ENCODE data around the gene SERPINB3. TPM values are rescaled to one million over a fixed set of nuclear protein-coding genes. Genes with fewer than 3 reads are reported as not detected.

Gene SERPINB3
- total and polyA plus RNA-seq, 2 donors = 2.6 to 47.5 TPM

DNA sequence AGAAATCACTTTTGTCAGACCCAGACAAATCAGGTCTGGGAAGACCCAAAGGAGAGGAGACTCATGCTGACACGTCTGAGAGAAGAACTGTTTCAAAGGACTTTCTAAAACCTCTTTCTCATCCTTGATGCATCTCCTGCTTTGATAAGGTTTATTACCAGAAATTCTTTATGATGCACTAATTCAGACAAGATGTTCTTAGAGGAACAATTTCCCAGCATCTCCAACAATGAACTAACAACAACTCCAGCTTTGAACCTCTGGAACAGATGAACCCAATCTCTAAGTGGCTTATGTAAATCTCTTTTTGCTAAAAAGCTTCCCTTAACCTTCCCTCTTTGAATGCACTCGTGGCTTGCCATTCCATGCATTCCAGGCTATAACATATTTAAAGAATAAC lies 25.2 kb upstream of the SERPINB3 start:
- Histone ChIP-seq H3K4me1 (ENCODE audit: control insufficient read depth in 2 of 2, insufficient read depth in 2 of 2, low read length in 2 of 2) (no peaks in the 10 kb centered on the region), H3K27me3 (ENCODE audit: control insufficient read depth in 2 of 2, insufficient read depth in 1 of 2, low read length in 1 of 2) (no peaks in the 10 kb centered on the region), H3K4me3 (ENCODE audit: low read length in 2 of 2) (no peak overlapping the region), H3K27ac (ENCODE audit: low read depth in 1 of 2, low read length in 1 of 2) (no peak overlapping the region), H3K9me3 (ENCODE audit: control insufficient read depth in 2 of 2, insufficient read depth in 1 of 2, low read length in 1 of 2) (peaks cover 0 to 6% of the 10 kb centered on the region in 2 donors), H3K36me3 (ENCODE audit: control insufficient read depth in 2 of 2, insufficient read depth in 2 of 2, low read length in 1 of 2) (no peaks in the 10 kb centered on the region)
- WGBS = 61% methylated on average over 2 of the region's 2 CpGs
- no peak for DNase-seq (ENCODE audit: low read depth in 6 of 9, low spot score in 9 of 9)

DNA sequence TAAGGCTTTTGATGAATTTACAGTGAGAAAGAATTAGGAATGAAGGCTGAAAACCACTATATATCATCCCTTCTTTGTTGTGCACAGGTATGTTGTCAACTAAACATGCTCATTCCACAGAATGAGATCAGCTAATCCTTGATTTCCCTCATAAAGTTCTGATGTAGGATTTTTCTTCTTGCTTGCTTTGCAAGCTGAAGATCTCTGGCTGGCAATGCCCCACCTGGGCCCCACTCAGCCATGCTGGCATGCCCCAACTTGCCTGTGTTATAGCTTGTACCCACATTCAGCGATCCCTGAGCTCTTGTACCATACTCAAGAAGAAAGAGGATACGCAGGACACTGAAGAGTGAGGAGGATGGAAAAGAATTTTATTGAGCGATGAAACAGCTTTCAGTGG lies 23.0 kb upstream of the SERPINB3 start:
- H3K4me1 ChIP-seq (ENCODE audit: control insufficient read depth in 2 of 2, insufficient read depth in 2 of 2, low read length in 2 of 2) = no peaks in the 10 kb centered on the region
- no peak for DNase-seq (ENCODE audit: low read depth in 6 of 9, low spot score in 9 of 9)
- no peaks in the 10 kb centered on the region for H3K36me3 ChIP-seq (ENCODE audit: control insufficient read depth in 2 of 2, insufficient read depth in 2 of 2, low read length in 1 of 2)
- H3K9me3 ChIP-seq (ENCODE audit: control insufficient read depth in 2 of 2, insufficient read depth in 1 of 2, low read length in 1 of 2) = peaks cover 0 to 6% of the 10 kb centered on the region in 2 donors
- H3K27ac ChIP-seq (ENCODE audit: low read depth in 1 of 2, low read length in 1 of 2) = no peak overlapping the region
- no peaks in the 10 kb centered on the region for H3K27me3 ChIP-seq (ENCODE audit: control insufficient read depth in 2 of 2, insufficient read depth in 1 of 2, low read length in 1 of 2)
- WGBS = 98% methylated on average over 3 of the region's 3 CpGs
- no peak overlapping the region for H3K4me3 ChIP-seq (ENCODE audit: low read length in 2 of 2)

- Histone ChIP-seq H3K27ac (ENCODE audit: low read depth in 1 of 2, low read length in 1 of 2) (no peak overlapping the region), H3K4me3 (ENCODE audit: low read length in 2 of 2) (no peak overlapping the region), H3K4me1 (ENCODE audit: control insufficient read depth in 2 of 2, insufficient read depth in 2 of 2, low read length in 2 of 2) (no peaks in the 10 kb centered on the region), H3K9me3 (ENCODE audit: control insufficient read depth in 2 of 2, insufficient read depth in 1 of 2, low read length in 1 of 2) (peaks cover 0 to 6% of the 10 kb centered on the region in 2 donors), H3K27me3 (ENCODE audit: control insufficient read depth in 2 of 2, insufficient read depth in 1 of 2, low read length in 1 of 2) (no peaks in the 10 kb centered on the region), H3K36me3 (ENCODE audit: control insufficient read depth in 2 of 2, insufficient read depth in 2 of 2, low read length in 1 of 2) (no peaks in the 10 kb centered on the region)
- DNase-seq (ENCODE audit: low read depth in 6 of 9, low spot score in 9 of 9) = no peak
- 85% methylated on average over 5 of the region's 5 CpGs for whole genome bisulfite sequencing
Observed at GRCh38 chr18:63683890-63684289, 22.2 kb upstream of the SERPINB3 start.

- H3K4me3 ChIP-seq (ENCODE audit: low read length in 2 of 2) = no peak overlapping the region
- no peaks in the 10 kb centered on the region for H3K36me3 ChIP-seq (ENCODE audit: control insufficient read depth in 2 of 2, insufficient read depth in 2 of 2, low read length in 1 of 2)
- no peaks in the 10 kb centered on the region for H3K4me1 ChIP-seq (ENCODE audit: control insufficient read depth in 2 of 2, insufficient read depth in 2 of 2, low read length in 2 of 2)
- DNase-seq (ENCODE audit: low read depth in 6 of 9, low spot score in 9 of 9) = no peak
- no peak overlapping the region for H3K27ac ChIP-seq (ENCODE audit: low read depth in 1 of 2, low read length in 1 of 2)
- WGBS = 54% methylated on average over 2 of the region's 2 CpGs
- peaks cover 0 to 6% of the 10 kb centered on the region in 2 donors for H3K9me3 ChIP-seq (ENCODE audit: control insufficient read depth in 2 of 2, insufficient read depth in 1 of 2, low read length in 1 of 2)
- H3K27me3 ChIP-seq (ENCODE audit: control insufficient read depth in 2 of 2, insufficient read depth in 1 of 2, low read length in 1 of 2) = no peaks in the 10 kb centered on the region
Observed at GRCh38 chr18:63683152-63683551, 21.5 kb upstream of the SERPINB3 start.

GRCh38 chr18:63681449-63682340 lies 20.0 kb upstream of the SERPINB3 start:
- WGBS = 95% methylated on average over 2 of the region's 2 CpGs
- Histone ChIP-seq H3K27me3 (ENCODE audit: control insufficient read depth in 2 of 2, insufficient read depth in 1 of 2, low read length in 1 of 2) (no peaks in the 10 kb centered on the region), H3K36me3 (ENCODE audit: control insufficient read depth in 2 of 2, insufficient read depth in 2 of 2, low read length in 1 of 2) (no peaks in the 10 kb centered on the region), H3K4me3 (ENCODE audit: low read length in 2 of 2) (no peak overlapping the region), H3K27ac (ENCODE audit: low read depth in 1 of 2, low read length in 1 of 2) (peak overlapping the region in 1 of 2 donors; percentile 4), H3K9me3 (ENCODE audit: control insufficient read depth in 2 of 2, insufficient read depth in 1 of 2, low read length in 1 of 2) (no peaks in the 10 kb centered on the region), H3K4me1 (ENCODE audit: control insufficient read depth in 2 of 2, insufficient read depth in 2 of 2, low read length in 2 of 2) (no peaks in the 10 kb centered on the region)
- peak in 1 of 9 donors; percentile 4 for DNase-seq (ENCODE audit: low read depth in 6 of 9, low spot score in 9 of 9)

GRCh38 chr18:63679820-63680606 lies 18.3 kb upstream of the SERPINB3 start:
- no peaks in the 10 kb centered on the region for H3K4me1 ChIP-seq (ENCODE audit: control insufficient read depth in 2 of 2, insufficient read depth in 2 of 2, low read length in 2 of 2)

GRCh38 chr18:63677500-63678225 lies 16.0 kb upstream of the SERPINB3 start:
- Histone ChIP-seq H3K4me3 (ENCODE audit: low read length in 2 of 2) (no peak overlapping the region), H3K4me1 (ENCODE audit: control insufficient read depth in 2 of 2, insufficient read depth in 2 of 2, low read length in 2 of 2) (no peaks in the 10 kb centered on the region), H3K9me3 (ENCODE audit: control insufficient read depth in 2 of 2, insufficient read depth in 1 of 2, low read length in 1 of 2) (no peaks in the 10 kb centered on the region), H3K27me3 (ENCODE audit: control insufficient read depth in 2 of 2, insufficient read depth in 1 of 2, low read length in 1 of 2) (no peaks in the 10 kb centered on the region), H3K27ac (ENCODE audit: low read depth in 1 of 2, low read length in 1 of 2) (no peak overlapping the region), H3K36me3 (ENCODE audit: control insufficient read depth in 2 of 2, insufficient read depth in 2 of 2, low read length in 1 of 2) (no peaks in the 10 kb centered on the region)
- 73% methylated on average over 5 of the region's 5 CpGs for WGBS
- DNase-seq (ENCODE audit: low read depth in 6 of 9, low spot score in 9 of 9) = no peak

More at GRCh38 chr18:63679820-63680606, 18.3 kb upstream of the SERPINB3 start:
- H3K27me3 ChIP-seq (ENCODE audit: control insufficient read depth in 2 of 2, insufficient read depth in 1 of 2, low read length in 1 of 2) = no peaks in the 10 kb centered on the region
- WGBS = 85% methylated on average over 5 of the region's 5 CpGs
- no peaks in the 10 kb centered on the region for H3K36me3 ChIP-seq (ENCODE audit: control insufficient read depth in 2 of 2, insufficient read depth in 2 of 2, low read length in 1 of 2)
- no peak for DNase-seq (ENCODE audit: low read depth in 6 of 9, low spot score in 9 of 9)
- H3K27ac ChIP-seq (ENCODE audit: low read depth in 1 of 2, low read length in 1 of 2) = no peak overlapping the region
- no peaks in the 10 kb centered on the region for H3K9me3 ChIP-seq (ENCODE audit: control insufficient read depth in 2 of 2, insufficient read depth in 1 of 2, low read length in 1 of 2)
- H3K4me3 ChIP-seq (ENCODE audit: low read length in 2 of 2) = no peak overlapping the region

- no peak for DNase-seq (ENCODE audit: low read depth in 6 of 9, low spot score in 9 of 9)
- no peak overlapping the region for H3K27ac ChIP-seq (ENCODE audit: low read depth in 1 of 2, low read length in 1 of 2)
- H3K36me3 ChIP-seq (ENCODE audit: control insufficient read depth in 2 of 2, insufficient read depth in 2 of 2, low read length in 1 of 2) = no peaks in the 10 kb centered on the region
- no peaks in the 10 kb centered on the region for H3K4me1 ChIP-seq (ENCODE audit: control insufficient read depth in 2 of 2, insufficient read depth in 2 of 2, low read length in 2 of 2)
- WGBS = 44% methylated on average over 5 of the region's 5 CpGs
- no peaks in the 10 kb centered on the region for H3K9me3 ChIP-seq (ENCODE audit: control insufficient read depth in 2 of 2, insufficient read depth in 1 of 2, low read length in 1 of 2)
- no peaks in the 10 kb centered on the region for H3K27me3 ChIP-seq (ENCODE audit: control insufficient read depth in 2 of 2, insufficient read depth in 1 of 2, low read length in 1 of 2)
- no peak overlapping the region for H3K4me3 ChIP-seq (ENCODE audit: low read length in 2 of 2)
Observed at GRCh38 chr18:63676526-63677323, 15.0 kb upstream of the SERPINB3 start.
